ENCODE measurements around the gene HDAC4.
A peak's percentile ranks its signal among the peaks of the same experiment; 100 is the strongest.

HDAC4 gene

DNA sequence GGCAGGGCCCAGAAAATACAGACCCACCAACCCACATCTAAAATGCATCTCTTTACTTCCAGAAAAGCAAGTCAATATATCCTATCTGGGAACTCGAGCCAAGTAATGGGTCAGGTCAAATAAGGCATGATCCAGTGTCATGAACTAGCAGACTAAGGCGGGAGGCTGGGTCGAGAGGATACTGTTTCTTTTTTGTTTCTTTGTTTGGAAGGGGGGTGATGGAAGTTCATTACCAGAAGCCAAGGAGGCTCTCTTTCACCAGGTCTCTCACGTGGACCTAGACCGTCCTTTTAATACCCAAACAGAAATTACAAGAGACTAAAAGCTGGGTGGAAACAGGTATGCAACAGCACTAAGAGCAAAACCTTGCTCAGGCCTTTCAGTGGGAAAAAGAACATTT is 108.3 kb downstream of the HDAC4 start:
- DNase-seq: no peak

GRCh38 chr2:239291475-239292350 is 109.1 kb downstream of the HDAC4 start:
- DNase-seq: no peak

DNA sequence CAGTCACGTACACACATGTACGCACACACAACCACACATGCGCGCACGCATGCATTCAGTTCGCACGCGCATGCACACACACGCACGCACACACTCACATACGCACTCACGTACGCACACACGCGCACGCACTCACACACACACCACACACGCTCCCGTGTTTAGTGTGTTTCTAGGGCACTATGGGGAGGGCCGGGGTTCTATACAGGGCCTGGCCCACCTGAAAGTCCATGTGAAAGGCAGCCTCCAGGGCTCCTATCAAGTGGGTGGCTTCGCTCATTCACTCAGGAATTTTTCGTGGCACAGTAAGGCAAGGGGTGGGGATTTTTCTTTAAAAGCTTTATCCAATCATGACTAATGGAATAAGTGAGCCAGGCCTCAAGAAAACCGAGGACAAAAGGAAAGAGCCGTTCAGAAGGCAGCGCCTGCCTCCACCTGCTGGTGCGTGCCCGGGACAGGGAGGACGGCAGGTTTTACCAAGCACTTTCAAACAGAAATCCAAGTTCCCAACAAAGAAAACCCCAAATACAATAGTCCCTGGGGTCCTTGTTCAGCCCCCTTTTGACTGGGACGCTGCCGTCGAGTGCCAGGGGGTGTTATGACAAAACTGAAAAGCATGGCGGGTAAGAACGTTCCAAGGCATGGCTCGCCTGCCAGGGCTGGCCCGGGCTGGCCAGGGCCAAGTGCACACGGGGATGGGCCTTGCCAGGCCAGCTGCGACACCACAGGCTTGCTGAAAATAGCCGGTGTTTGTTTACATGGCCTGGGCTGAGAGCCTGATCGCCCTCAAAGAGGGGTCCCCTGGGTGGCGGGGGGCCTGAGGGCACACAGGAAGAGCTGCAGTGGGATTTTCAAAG is 110.0 kb downstream of the HDAC4 start:
- peak; percentile 17 for DNase-seq

GRCh38 chr2:239289545-239289944 is 111.3 kb downstream of the HDAC4 start:
- DNase-seq: no peak

DNA sequence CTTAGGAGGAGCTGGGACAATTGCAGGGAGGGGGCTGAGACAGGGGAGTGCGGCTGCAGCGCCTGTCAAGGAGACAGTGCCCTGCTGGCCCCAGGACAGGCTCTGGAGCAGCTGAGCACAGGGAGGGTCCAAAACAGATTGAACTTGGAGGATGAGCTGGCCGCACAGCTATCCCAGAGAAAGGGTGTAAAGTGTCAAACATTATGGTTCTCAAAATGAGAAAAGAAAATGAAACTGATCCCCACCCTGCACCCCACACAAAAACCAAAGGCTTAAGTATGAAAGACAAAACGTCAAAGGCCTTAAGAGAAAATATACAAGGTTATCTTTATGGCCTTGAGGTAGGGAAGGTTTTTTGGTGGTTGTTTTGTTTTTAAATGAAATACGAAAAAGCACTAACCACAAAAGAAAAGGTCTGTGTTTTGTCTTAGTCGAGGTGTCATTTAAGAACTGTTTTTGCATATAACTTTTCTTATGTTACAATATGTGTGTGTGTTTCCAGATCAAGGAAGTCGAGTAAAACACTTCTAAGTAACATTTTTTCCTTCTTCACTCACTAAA is 111.8 kb downstream of the HDAC4 start:
- DNase-seq: no peak

- DNase-seq: no peak
Observed at GRCh38 chr2:239288237-239288636, 112.6 kb downstream of the HDAC4 start.

DNA sequence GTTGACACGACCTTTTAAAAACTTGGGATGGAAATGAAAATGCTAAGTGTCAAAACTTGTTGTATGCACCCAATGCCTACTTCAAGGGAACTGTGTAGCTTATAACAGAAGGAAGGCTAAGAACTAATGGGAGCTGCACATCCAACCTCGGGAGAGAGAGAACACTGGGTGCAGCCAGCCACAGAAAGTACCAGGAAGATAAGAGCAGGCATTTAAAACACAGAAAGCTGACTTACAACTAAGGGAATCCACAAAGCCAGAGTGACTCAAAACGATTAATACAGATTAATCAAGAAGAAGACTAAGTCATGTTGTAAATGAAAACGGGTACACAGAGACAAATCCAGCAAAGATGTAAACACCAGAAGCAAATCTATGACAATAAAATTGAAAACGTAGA is 113.4 kb downstream of the HDAC4 start:
- DNase-seq: no peak

DNA sequence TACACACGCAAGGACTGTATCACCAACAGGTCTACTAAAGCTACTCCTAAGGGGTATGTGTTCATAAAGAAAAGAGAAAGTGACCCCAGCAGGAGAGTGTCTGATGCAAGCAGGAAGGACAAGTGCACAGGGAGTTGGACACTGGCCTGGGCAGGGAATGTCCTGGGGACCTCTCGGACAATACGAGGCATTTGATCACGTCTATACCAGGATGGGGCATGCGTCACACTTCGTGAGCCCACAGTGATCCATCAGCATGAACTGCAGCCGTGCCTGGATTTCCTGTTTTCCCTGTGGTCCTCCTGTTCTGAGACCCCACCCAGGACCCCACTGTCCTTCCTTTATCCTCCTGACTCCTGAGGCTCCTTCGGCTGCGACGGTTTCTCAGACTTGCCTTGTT is 113.9 kb downstream of the HDAC4 start:
- no peak for DNase-seq

- DNase-seq: no peak
Observed at GRCh38 chr2:239285932-239286230, 114.9 kb downstream of the HDAC4 start.

- peak; percentile 29 for DNase-seq
Observed at GRCh38 chr2:239285071-239285931, 115.5 kb downstream of the HDAC4 start.

- no peak for DNase-seq
Observed at GRCh38 chr2:239283961-239284795, 116.6 kb downstream of the HDAC4 start.

DNA sequence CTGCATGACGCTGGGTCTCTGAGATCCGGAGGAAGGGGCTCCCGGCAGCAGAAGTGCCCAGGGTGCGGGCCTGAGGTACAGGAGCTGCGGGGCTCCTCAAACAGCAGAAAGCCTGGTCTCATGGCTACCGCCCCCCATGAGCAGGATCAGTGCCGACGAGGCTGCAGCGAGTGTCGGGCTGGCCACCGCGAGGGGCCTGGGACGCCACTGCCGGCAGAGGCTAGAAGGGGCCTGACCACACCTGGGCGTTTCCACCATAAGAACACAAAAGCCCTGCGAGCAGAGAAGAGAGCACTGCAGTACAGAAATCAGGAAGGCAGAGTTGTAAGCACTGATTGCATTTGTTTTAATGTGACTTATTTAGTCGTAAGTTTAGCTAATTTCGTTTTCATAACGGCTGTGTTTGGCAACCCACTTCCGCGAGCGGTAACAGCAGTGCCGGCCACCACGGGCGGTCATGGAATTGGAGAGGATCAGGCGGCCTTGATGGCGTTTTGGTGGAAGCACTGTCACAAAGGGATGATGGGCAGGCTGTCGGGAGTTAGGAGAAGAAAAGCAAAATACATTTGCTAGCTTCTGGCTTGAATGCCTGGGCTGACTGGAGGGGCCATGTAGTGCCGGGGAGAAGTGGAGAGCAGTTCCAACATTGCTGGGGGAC is 117.4 kb downstream of the HDAC4 start:
- no peak for DNase-seq

GRCh38 chr2:239282448-239283287 is 118.2 kb downstream of the HDAC4 start:
- no peak for DNase-seq

GRCh38 chr2:239280296-239281017 is 120.4 kb downstream of the HDAC4 start:
- peak; percentile 79 for DNase-seq

GRCh38 chr2:239279508-239280295 is 121.1 kb downstream of the HDAC4 start:
- DNase-seq: no peak

- DNase-seq: peak; percentile 66
Observed at GRCh38 chr2:239278941-239279365, 121.9 kb downstream of the HDAC4 start.

DNA sequence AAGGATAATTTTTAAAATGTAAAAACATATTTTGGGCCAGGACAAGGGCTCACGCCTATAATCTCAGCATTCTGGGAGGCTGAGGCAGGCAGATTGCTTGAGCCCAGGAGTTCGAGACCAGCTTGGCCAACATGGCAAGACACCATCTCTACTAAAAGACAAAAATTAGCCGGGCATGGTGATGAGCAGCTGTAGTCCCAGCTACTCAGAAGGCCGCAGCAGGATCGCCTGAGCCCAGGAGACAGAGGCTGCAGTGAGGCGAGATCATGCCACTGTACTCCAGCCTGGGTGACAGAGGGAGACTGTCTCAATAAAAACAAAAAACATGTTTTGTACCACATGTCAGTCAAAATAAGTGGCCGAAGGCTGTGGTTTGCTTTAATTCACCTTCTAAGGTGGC is 122.5 kb downstream of the HDAC4 start:
- DNase-seq: no peak

DNA sequence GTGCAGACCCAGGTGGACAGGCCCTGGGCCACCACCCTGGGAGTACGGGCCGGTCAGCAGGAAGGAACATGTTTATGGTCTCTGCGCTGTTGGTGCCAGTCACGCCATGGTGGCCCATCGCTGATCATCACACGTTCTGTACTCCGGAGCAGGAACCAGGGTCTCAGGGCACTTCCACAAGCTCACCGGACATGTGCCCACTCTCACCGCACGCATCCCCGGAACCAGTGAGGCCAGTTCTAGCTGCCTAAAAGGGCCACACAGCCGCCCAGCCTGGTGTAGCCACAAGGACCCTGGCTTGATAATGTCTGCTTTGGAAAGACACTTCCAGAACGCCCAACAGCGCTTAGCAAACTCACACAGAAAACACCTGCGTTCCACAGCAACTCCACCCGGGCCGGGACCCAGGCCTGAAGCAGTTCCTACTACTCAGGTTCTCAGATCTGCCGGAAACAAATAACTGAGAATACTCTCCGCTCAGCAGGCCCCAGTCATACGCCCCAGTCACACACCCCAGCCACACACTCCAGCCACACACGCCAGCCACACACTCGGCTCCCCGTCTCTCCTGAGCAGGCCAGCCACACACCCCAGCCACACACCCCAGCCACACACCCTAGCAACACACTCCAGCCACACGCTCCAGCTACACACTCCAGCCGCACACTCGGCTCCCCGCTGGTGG is 123.3 kb downstream of the HDAC4 start:
- no peak for DNase-seq
